ENCODE data around the gene OSMR. TPM values are rescaled to one million over a fixed set of nuclear protein-coding genes. Genes with fewer than 3 reads are reported as not detected.

OSMR gene
- total RNA-seq, 1 donor from 2014 or later = 103 TPM

DNA sequence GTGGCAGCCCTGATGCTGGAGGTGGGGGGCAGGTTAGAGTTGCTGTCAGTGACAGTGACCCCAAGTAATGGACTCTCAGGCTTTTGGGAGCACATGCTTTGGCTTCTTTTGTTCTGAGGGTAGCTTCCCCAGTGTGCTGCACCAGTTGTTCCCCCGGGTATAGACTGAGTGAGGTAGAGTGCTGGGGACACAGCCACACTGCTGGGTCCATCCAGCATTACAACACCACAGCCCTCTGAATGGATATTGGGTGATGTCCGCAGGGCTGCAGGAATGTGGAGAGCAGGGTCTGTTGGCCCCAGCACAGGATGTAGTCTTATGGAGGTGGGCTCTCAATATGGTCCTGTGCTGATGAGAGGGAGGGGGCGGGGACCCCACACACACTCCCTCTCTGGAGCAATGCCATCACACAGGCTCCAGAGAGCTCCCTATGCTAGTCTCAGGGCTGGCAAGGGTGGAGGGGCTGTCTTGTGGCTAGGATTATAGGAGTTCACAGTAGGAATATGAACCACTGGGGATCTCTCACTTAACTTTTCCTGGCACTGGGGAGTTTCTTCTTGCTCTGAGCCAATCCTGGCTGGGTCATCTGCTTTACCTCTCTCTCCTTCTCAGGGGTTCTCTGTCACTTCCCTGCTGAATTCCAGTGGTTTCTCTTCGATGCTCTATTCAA lies 20.7 kb downstream of the OSMR start:
- DNase-seq (ENCODE audit: low spot score) (no peak), ATAC-seq (no peak)
- intact Hi-C loops (cut with DNase I) = no loop called here

GRCh38 chr5:38867032-38867398 lies 21.2 kb downstream of the OSMR start:
- ATAC-seq (no peak), DNase-seq (ENCODE audit: low spot score) (no peak)
- intact Hi-C loops (cut with DNase I) = no loop called here

DNA sequence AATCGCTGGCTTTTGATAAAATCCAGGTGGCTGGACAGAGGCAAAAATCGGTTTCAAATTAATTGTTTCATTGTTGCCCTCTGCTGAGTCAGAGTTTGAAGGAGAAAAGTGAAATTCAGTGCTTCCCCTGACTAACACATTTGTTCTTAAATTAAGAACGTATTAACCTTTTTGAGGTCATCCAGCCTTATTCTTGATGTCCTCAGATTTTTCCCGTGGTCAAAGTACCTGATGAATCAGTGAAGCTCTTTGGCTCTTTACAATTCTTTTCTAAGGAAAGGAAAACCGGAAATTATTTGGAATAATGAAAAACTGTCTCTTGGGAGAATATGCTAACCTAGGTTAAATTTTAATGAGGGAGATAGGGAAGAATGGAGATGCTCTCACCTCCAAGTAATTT lies 21.6 kb downstream of the OSMR start:
- ATAC-seq = no peak
- intact Hi-C loops (cut with DNase I) = no loop called here
- DNase-seq (ENCODE audit: low spot score) = no peak

GRCh38 chr5:38870595-38870994 lies 24.8 kb downstream of the OSMR start:
- DNase-seq (ENCODE audit: low spot score) (no peak), ATAC-seq (no peak)
- intact Hi-C loops (cut with DNase I) = no loop called here

- intact Hi-C loops (cut with DNase I) = no loop called here
- DNase-seq (ENCODE audit: low spot score) (no peak), ATAC-seq (no peak)
Observed at GRCh38 chr5:38871058-38871605, 25.3 kb downstream of the OSMR start.

GRCh38 chr5:38871790-38872551 lies 26.2 kb downstream of the OSMR start:
- intact Hi-C loops (cut with DNase I) = no loop called here
- DNase-seq (ENCODE audit: low spot score) = no peak
- ATAC-seq = peak; percentile 88

DNA sequence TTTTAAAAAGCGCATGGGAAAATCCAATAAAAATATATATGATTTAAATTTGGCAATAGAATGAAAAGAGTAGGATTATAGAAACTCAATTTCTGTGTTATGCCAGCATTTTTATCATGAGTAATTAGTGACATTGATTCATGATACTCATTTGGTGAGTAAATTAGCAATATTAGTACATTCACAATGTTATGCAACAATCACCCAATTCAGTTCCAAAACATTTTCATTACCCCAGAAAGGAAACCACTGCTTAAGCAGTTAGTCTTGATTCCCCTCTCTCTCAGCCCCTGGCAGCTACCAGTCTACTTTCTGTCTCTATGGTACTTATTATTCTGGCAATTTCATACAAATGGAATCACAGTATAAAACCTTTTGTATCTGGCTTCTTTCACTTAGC lies 27.0 kb downstream of the OSMR start:
- intact Hi-C loops (cut with DNase I) = no loop called here
- DNase-seq (ENCODE audit: low spot score) = no peak
- ATAC-seq = no peak

DNA sequence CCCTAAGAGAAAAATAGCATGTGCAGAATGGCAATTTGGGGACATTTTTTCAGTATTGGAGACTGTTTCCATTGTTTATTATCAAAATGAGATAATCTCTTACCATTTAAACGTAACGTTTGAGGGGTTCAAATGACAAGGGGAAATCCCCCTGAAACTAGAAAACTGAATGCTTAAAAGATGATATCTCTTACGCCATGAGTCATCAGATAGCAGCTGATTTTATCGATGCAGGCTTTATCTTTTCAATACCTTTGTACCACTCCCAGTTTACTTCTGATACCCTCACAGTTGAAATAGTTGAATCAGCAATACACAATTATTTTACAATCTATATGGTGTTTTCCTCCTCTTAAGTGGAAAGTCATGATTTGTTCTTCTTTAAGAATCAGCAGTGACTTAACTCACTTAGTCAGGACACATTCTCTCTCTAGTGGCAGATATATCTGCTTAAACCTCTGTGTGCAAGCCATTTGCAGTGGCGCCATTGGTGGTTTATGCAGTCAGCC lies 29.2 kb downstream of the OSMR start:
- ATAC-seq (no peak), DNase-seq (ENCODE audit: low spot score) (no peak)
- intact Hi-C loops (cut with DNase I) = no loop called here

- intact Hi-C loops (cut with DNase I) = no loop called here
- no peak for DNase-seq (ENCODE audit: low spot score)
- no peak for ATAC-seq
Observed at GRCh38 chr5:38878391-38879077, 32.7 kb downstream of the OSMR start.

- DNase-seq (ENCODE audit: low spot score) = no peak
- ATAC-seq = no peak
- intact Hi-C loops (cut with DNase I) = no loop called here
Observed at GRCh38 chr5:38879078-38879460, 33.3 kb downstream of the OSMR start.

DNA sequence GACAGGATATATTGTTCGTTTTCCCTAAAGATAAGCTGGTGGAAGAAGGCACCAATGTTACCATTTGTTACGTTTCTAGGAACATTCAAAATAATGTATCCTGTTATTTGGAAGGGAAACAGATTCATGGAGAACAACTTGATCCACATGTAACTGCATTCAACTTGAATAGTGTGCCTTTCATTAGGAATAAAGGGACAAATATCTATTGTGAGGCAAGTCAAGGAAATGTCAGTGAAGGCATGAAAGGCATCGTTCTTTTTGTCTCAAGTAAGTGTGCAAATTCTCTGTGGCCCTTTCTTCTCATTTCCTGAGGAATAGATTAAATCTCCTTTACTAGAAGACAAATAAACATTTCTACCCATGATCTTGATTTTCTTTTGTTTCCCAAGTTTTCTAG lies 38.0 kb downstream of the OSMR start:
- ATAC-seq = no peak
- intact Hi-C loops (cut with DNase I) = no loop called here
- DNase-seq (ENCODE audit: low spot score) = no peak

DNA sequence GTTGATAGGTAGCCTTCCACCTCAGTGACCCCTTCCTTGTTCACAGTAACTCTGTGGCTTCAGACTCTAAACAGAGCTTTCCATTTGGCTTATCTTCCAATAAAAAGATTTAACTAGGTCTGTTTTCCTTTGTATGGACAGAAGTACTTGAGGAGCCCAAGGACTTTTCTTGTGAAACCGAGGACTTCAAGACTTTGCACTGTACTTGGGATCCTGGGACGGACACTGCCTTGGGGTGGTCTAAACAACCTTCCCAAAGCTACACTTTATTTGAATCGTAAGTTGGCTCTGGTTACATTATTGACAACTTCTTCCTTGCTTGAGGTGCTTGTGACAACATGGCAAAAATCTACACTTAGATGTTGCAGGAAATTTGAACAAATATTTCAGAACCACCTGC lies 39.4 kb downstream of the OSMR start:
- DNase-seq (ENCODE audit: low spot score) (no peak), ATAC-seq (no peak)
- intact Hi-C loops (cut with DNase I) = no loop called here

- ATAC-seq (no peak), DNase-seq (ENCODE audit: low spot score) (no peak)
- intact Hi-C loops (cut with DNase I) = no loop called here
Observed at GRCh38 chr5:38888041-38888440, 42.2 kb downstream of the OSMR start.

DNA sequence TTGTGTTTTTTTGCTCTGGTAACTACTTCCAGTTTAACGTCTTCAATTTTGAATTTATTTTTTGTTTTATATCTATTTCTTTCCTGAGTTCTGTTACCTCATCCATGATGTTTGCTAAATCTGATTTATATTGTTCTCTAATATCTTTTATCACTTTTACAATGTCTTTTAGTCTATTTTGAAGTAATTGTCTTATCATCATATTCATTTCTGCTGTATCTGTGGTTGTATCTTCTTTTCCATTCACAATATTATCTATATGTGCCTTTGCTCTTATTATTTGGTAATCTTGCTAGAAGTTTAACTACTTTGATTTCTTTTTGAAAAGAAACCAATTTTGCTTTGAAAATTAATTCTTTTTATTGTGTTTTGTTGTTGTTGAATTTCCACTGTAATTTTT lies 43.6 kb downstream of the OSMR start:
- intact Hi-C loops (cut with DNase I) = no loop called here
- no peak for DNase-seq (ENCODE audit: low spot score)
- ATAC-seq = no peak

- ATAC-seq (no peak), DNase-seq (ENCODE audit: low spot score) (no peak)
- intact Hi-C loops (cut with DNase I) = no loop called here
Observed at GRCh38 chr5:38891563-38891962, 45.8 kb downstream of the OSMR start.

GRCh38 chr5:38892363-38892762 lies 46.6 kb downstream of the OSMR start:
- DNase-seq (ENCODE audit: low spot score) (no peak), ATAC-seq (no peak)
- intact Hi-C loops (cut with DNase I) = no loop called here

- ATAC-seq (no peak), DNase-seq (ENCODE audit: low spot score) (no peak)
- intact Hi-C loops (cut with DNase I) = no loop called here
Observed at GRCh38 chr5:38896760-38897159, 50.9 kb downstream of the OSMR start.

GRCh38 chr5:38899936-38900335 lies 54.1 kb downstream of the OSMR start:
- intact Hi-C loops (cut with DNase I) = no loop called here
- ATAC-seq (no peak), DNase-seq (ENCODE audit: low spot score) (no peak)

DNA sequence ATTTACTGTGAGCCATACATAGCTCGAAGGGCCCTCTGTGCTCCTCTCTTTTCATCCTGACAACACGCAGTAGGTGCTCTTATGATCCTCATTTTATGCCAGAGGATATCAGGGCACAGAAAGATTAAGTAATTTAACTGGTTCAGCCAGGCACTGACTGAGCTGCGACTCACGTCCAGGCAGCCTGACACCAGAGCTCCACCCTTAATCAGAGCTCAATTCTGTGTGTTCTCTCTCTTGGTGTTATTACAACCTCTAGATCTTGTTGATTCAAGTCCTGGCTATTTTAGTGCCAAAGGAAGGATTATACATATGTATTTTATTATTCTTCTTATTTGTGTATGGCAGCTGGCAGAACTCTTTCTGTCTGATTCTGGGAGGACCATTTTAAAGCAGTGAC lies 59.7 kb downstream of the OSMR start:
- intact Hi-C loops (cut with DNase I) = no loop called here
- DNase-seq (ENCODE audit: low spot score) = no peak
- no peak for ATAC-seq

DNA sequence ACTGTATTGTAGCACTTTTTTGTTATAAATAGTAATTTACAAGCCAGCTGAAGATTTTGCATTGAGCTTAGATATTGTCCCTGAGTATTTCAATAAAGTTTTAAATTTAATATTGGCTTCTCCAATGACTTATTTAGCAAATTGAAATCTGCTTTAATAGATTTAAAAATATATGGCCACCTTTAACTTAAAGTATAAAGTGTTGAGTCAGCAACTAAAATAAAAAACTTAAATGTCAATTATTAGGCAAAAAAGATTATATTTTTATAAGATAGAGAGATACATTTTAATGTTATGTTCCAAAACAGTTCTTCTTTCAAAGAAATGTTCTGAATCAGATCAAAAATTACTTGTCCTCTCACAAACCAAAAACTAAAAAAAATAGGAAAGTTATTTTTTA lies 60.7 kb downstream of the OSMR start:
- no peak for DNase-seq (ENCODE audit: low spot score)
- intact Hi-C loops (cut with DNase I) = no loop called here
- ATAC-seq = no peak

Measured in sciatic nerve (tissue), 2 donors.